Right lobe of liver (tissue), 6 donors: Measurements from ENCODE around the gene SPATS2L. TPM values are rescaled to one million over a fixed set of nuclear protein-coding genes. Genes with fewer than 3 reads are reported as not detected.

Experiments used
- ATAC-seq, 4 donors: fragments of 200-7000 bp; cut with Tn5 transposase; one replicate each; pipeline ENCODE4 v1.9.1; 2020; ENCODE audit warnings: mild to moderate bottlenecking in 4 of 4, moderate library complexity in 4 of 4
- DNase-seq, 3 donors: peaks; one replicate each; pipeline ENCODE4 v3.0.0-alpha.2; 2020
- H3K27ac ChIP-seq, 3 donors: fragments of 200-600 bp; one replicate each; pipeline ENCODE4 v1.8.0; 2022
- H3K27me3 ChIP-seq, 2 donors: fragments of 200-600 bp; one replicate each; pipeline ENCODE4 v1.8.0; 2022
- H3K36me3 ChIP-seq, 4 donors: fragments of 200-600 bp; sonication (generic) in 1 of 4; one replicate each; pipeline versions ENCODE4 v1.5.1 to v1.8.0; 2017 to 2022; ENCODE audit warnings: control low read depth in 1 of 4
- H3K4me1 ChIP-seq, 4 donors: fragments of 200-600 bp; sonication (generic) in 1 of 4; one replicate each; pipeline versions ENCODE4 v1.5.1 to v1.8.0; 2017 to 2022; ENCODE audit warnings: control low read depth in 1 of 4
- H3K4me3 ChIP-seq, 3 donors: fragments of 200-600 bp; one replicate each; pipeline ENCODE4 v1.8.0; 2022
- H3K9me3 ChIP-seq, 4 donors: fragments of 200-600 bp; sonication (generic) in 1 of 4; one replicate each; pipeline versions ENCODE4 v1.5.1 to v1.8.0; 2017 to 2022; ENCODE audit warnings: control low read depth in 1 of 4
- CTCF ChIP-seq, 4 donors: fragments of 200-600 bp in 3 of 4; fragments of 450-650 bp in 1 of 4; IDR thresholded peaks; one replicate each; pipeline versions ENCODE4 v1.5.1 to v1.8.0; 2016 to 2022; ENCODE audit warnings: antibody characterized with exemption in 4 of 4, mild to moderate bottlenecking in 2 of 4
- POLR2A ChIP-seq: fragments of 450-650 bp; IDR thresholded peaks from one replicate; pipeline ENCODE4 v1.6.1; 2017; ENCODE audit warnings: antibody characterized with exemption, mild to moderate bottlenecking
- WGBS: methylation state at CpG from one replicate; pipeline ENCODE4 v1.1.6; 2018; ENCODE audit warnings: low coverage, low lambda C conversion rate; ENCODE audit not compliant: insufficient coverage; ENCODE audit errors: missing lambda C conversion rate; 5-methylcytosine and 5-hydroxymethylcytosine counted together
- intact Hi-C, 2 donors: fragments of 100-400 bp; cut with DNase I; formaldehyde crosslinking; loops; one replicate each; pipeline versions ENCODE4 v1.11.2 to v1.14.1; 2022
- total RNA-seq, 6 experiments: library from RNA; depleted of rRNA in 2 of 6; stranded (reverse); fragments of >200 nt in 2 of 6; fragmentation: NEBNext Ultra II Directional in 3 of 6; extraction: Animal tissue kit (Norgen Biotek cat#: 25700) in 3 of 6; gene quantifications; one replicate each; pipeline versions ENCODE4 v1.1.0 to v1.2.4, GENCODE V29; 2016 to 2023
- donor health status: DM: no; HTN: yes; CAD: no.
- donor health status: DM: no; HTN: no; CAD: no.
- donor health status: DM: no; HTN: no; CAD: no.
- donor health status: DM: no; HTN: yes; CAD: no.
- donor health status: DM: no; HTN: yes; CAD: no.

SPATS2L gene
- total RNA-seq, 6 experiments from 2014 or later: 60.7 to 109 (median 72.9) TPM

- no peak overlapping the region for H3K27ac ChIP-seq
- no peak for TF ChIP-seq POLR2A
- TF ChIP-seq CTCF (IDR thresholded peaks at IDR 0.05): no peak
- no peaks in the 10 kb centered on the region for H3K27me3 ChIP-seq
- H3K4me3 ChIP-seq: no peak overlapping the region
- ATAC-seq (peak in 1 of 4 donors; percentile 14), DNase-seq (no peak)
- peaks cover 0 to 54% (median 29%) of the 10 kb centered on the region in 4 donors for H3K36me3 ChIP-seq
- intact Hi-C loops: loop anchor here in 1 of 2 donors (10.0 kb wide), 1 partner anchor 503 kb away; no protein-coding TSS in a partner anchor
- no peaks in the 10 kb centered on the region for H3K9me3 ChIP-seq
- no peaks in the 10 kb centered on the region for H3K4me1 ChIP-seq
- WGBS: 80% methylated on average over 16 of the region's 21 CpGs
Observed at GRCh38 chr2:200477667-200478131, 171.2 kb downstream of the SPATS2L start.

GRCh38 chr2:200479692-200480265 lies 173.3 kb downstream of the SPATS2L start:
- peaks cover 0 to 35% (median 17%) of the 10 kb centered on the region in 4 donors for H3K36me3 ChIP-seq
- peak in 3 of 4 donors; percentile 36 to 61 (median 45) for ATAC-seq
- no peaks in the 10 kb centered on the region for H3K9me3 ChIP-seq
- H3K27me3 ChIP-seq: no peaks in the 10 kb centered on the region
- no peaks in the 10 kb centered on the region for H3K4me1 ChIP-seq
- H3K4me3 ChIP-seq: no peak overlapping the region
- H3K27ac ChIP-seq: no peak overlapping the region
- intact Hi-C loops: loop anchor here (5.0 to 10.0 kb wide), 2 partner anchors 502 to 505 kb away; no protein-coding TSS in a partner anchor
- DNase-seq: no peak
- TF ChIP-seq POLR2A (no peak), CTCF (IDR thresholded peaks at IDR 0.05) (no peak)
- 34% methylated on average over 8 of the region's 8 CpGs for WGBS

GRCh38 chr2:200482194-200482593 lies 175.7 kb downstream of the SPATS2L start:
- no peak for ATAC-seq
- no peak overlapping the region for H3K27ac ChIP-seq
- TF ChIP-seq POLR2A: no peak
- no peak for TF ChIP-seq CTCF (IDR thresholded peaks at IDR 0.05)

GRCh38 chr2:200483729-200484198 lies 177.3 kb downstream of the SPATS2L start:
- ATAC-seq: peak; percentile 63 to 78 (median 70)
- Histone ChIP-seq H3K4me1 (no peaks in the 10 kb centered on the region), H3K36me3 (peaks cover 0 to 4% (median 0%) of the 10 kb centered on the region in 4 donors), H3K4me3 (no peak overlapping the region), H3K9me3 (no peaks in the 10 kb centered on the region), H3K27ac (no peak overlapping the region), H3K27me3 (no peaks in the 10 kb centered on the region)
- no peak for TF ChIP-seq POLR2A
- peak; percentile 27 to 60 (median 39) for TF ChIP-seq CTCF (IDR thresholded peaks at IDR 0.05)
- 28% methylated on average over 2 of the region's 4 CpGs for WGBS
- DNase-seq: peak in 2 of 3 donors; percentile 42 to 67
- intact Hi-C loops: loop anchor here in 1 of 2 donors (5.0 kb wide), 1 partner anchor 506 kb away; no protein-coding TSS in a partner anchor

More at GRCh38 chr2:200482194-200482593, 175.7 kb downstream of the SPATS2L start:
- H3K9me3 ChIP-seq: no peaks in the 10 kb centered on the region
- H3K4me3 ChIP-seq: no peak overlapping the region
- peaks cover 0 to 19% (median 7%) of the 10 kb centered on the region in 4 donors for H3K36me3 ChIP-seq
- intact Hi-C loops: loop anchor here in 1 of 2 donors (5.0 kb wide), 1 partner anchor 505 kb away; no protein-coding TSS in a partner anchor
- H3K27me3 ChIP-seq: no peaks in the 10 kb centered on the region
- no peak for DNase-seq
- no peaks in the 10 kb centered on the region for H3K4me1 ChIP-seq
